HCT116 (cell line): Measurements from ENCODE around the gene TRAPPC14.

Experiments used
- CBX3 ChIP-seq: IDR thresholded peaks from 2 replicates; pipeline ENCODE4 v1.6.1; 2012; ENCODE audit warnings: low read depth
- CEBPB ChIP-seq: IDR thresholded peaks from 2 replicates; pipeline ENCODE4 v1.6.1; 2012; ENCODE audit warnings: low read depth
- CTCF ChIP-seq, 3 experiments: fragments of 200-600 bp in 1 of 3; sonication (generic) in 1 of 3; IDR thresholded peaks in 2 of 3; conservative IDR thresholded peaks in 1 of 3; 2 replicates each; pipeline ENCODE4 v1.5.1; 2012 to 2017; ENCODE audit warnings: low read depth in 2 of 3, low read length in 2 of 3, antibody characterized with exemption in 1 of 3, borderline replicate concordance in 1 of 3, control low read depth in 1 of 3, mild to moderate bottlenecking in 1 of 3, mixed read lengths in 1 of 3, mixed run types in 1 of 3, moderate library complexity in 1 of 3; ENCODE audit not compliant: insufficient read depth in 1 of 3
- EZH2 ChIP-seq: fragments of 200-600 bp; sonication (generic); IDR thresholded peaks from 2 replicates; pipeline ENCODE4 v1.6.1; 2017; ENCODE audit warnings: antibody characterized with exemption, mixed run types
- FOSL1 ChIP-seq: IDR thresholded peaks from 2 replicates; pipeline ENCODE4 v1.6.1; 2012; ENCODE audit warnings: low read depth
- JUND ChIP-seq: IDR thresholded peaks from 2 replicates; pipeline ENCODE4 v1.6.1; 2012
- MAX ChIP-seq: IDR thresholded peaks from 2 replicates; pipeline ENCODE4 v1.6.1; 2012
- POLR2A ChIP-seq: IDR thresholded peaks from 2 replicates; pipeline ENCODE4 v1.7.0; 2011; ENCODE audit warnings: borderline replicate concordance; ENCODE audit not compliant: insufficient read depth, insufficient read length; ENCODE audit errors: extremely low read depth
- POLR2AphosphoS5 ChIP-seq: IDR thresholded peaks from 2 replicates; pipeline ENCODE4 v1.6.1; 2011; ENCODE audit warnings: mild to moderate bottlenecking, low read depth, low read length, moderate library complexity
- RAD21 ChIP-seq: IDR thresholded peaks from 2 replicates; pipeline ENCODE4 v1.6.1; 2012; ENCODE audit warnings: low read depth, mild to moderate bottlenecking
- TCF7L2 ChIP-seq: IDR thresholded peaks from 2 replicates; pipeline ENCODE4 v1.7.0; 2011; ENCODE audit warnings: borderline replicate concordance, inconsistent platforms; ENCODE audit not compliant: insufficient read depth, insufficient read length; ENCODE audit errors: extremely low read depth

- TF ChIP-seq CTCF (IDR thresholded peaks at IDR 0.05 in 2 of 3, conservative IDR thresholded peaks at IDR 0.05 in 1 of 3; ENCODE audit: borderline replicate concordance in 1 of 3, insufficient read depth in 1 of 3, low read depth in 2 of 3, low read length in 2 of 3) (no peak), EZH2 (no peak), TCF7L2 (no peak), POLR2A (no peak), CEBPB (no peak), CBX3 (no peak), MAX (no peak), RAD21 (no peak), POLR2AphosphoS5 (no peak), FOSL1 (no peak), JUND (no peak)
These were observed 36.7 kb upstream of the TRAPPC14 start for GRCh38 chr7:100195222-100195621.
